Measurements from ENCODE around the gene HAND1. TPM values are rescaled to one million over a fixed set of nuclear protein-coding genes. Genes with fewer than 3 reads are reported as not detected.

Gene HAND1
- total RNA-seq, 1 donor from 2014 or later: not detected

- H3K4me3 ChIP-seq (ENCODE audit: low read depth, low read length): no peak overlapping the region
- TF ChIP-seq CTCF (conservative IDR thresholded peaks at IDR 0.05; ENCODE audit: low read depth, low read length): no peak
- no peak for DNase-seq (ENCODE audit: low read depth)
Observed at GRCh38 chr5:154479944-154480750, 2.1 kb upstream of the HAND1 start.

DNA sequence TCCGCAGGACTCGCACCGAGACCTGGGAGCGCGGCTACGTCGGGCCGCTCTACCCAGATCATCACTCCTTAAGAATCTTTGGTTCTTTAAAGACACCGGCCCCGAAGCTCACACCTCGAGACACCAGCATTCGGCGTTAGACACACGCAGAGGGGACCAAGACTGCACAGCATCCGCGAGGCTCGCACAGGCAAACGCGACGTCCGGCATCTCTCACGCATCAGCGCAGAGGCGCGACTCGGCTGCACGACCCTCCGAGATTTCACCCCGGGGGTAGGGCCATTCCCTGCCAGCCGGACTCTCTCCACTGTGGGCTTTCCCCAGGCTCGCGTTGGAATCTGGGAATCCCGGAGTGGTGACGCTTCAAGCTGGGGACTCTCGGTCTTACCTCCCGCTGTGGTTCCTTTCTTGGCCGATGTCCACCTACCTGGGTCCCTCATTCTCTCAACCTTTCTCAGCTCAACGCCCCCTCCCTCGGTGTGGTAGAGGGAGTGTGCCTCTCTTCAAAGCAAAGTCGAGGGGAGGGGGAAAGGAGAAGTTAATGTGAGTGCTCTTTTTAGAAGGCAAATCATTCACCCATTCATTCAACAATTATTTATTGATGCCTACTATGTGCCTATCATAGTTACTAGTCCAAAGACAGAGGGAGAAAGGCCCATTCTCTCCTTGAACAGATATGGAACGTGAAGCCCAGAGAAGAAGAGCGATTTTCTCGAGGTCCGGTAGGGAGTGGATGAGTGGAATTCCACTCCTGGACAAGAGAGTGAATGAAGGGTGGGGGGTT, 1.3 kb upstream of the HAND1 start:
- no peak for DNase-seq (ENCODE audit: low read depth)
- no peak for TF ChIP-seq CTCF (conservative IDR thresholded peaks at IDR 0.05; ENCODE audit: low read depth, low read length)
- H3K4me3 ChIP-seq (ENCODE audit: low read depth, low read length): no peak overlapping the region

- H3K4me3 ChIP-seq (ENCODE audit: low read depth, low read length): no peak overlapping the region
Observed at GRCh38 chr5:154478752-154479159, 729 bp upstream of the HAND1 start.

GRCh38 chr5:154477382-154478223, 424 bp downstream of the HAND1 start:
- no peak for DNase-seq (ENCODE audit: low read depth)
- peak overlapping the region; percentile 4 for H3K4me3 ChIP-seq (ENCODE audit: low read depth, low read length)

More at GRCh38 chr5:154478752-154479159, 729 bp upstream of the HAND1 start:
- no peak for TF ChIP-seq CTCF (conservative IDR thresholded peaks at IDR 0.05; ENCODE audit: low read depth, low read length)
- DNase-seq (ENCODE audit: low read depth): no peak

GRCh38 chr5:154476354-154477205, 1.4 kb downstream of the HAND1 start:
- no peak for TF ChIP-seq CTCF (conservative IDR thresholded peaks at IDR 0.05; ENCODE audit: low read depth, low read length)
- no peak for DNase-seq (ENCODE audit: low read depth)
- H3K4me3 ChIP-seq (ENCODE audit: low read depth, low read length): no peak overlapping the region

More at GRCh38 chr5:154477382-154478223, 424 bp downstream of the HAND1 start:
- no peak for TF ChIP-seq CTCF (conservative IDR thresholded peaks at IDR 0.05; ENCODE audit: low read depth, low read length)
